GM20000 (cell line): ENCODE measurements around the gene PCDHB4.
"Not testable (repeated sequence)": the region's sequence is repeated elsewhere in the genome, so short reads cannot be mapped to it uniquely, and the experiment has no call there.

ENCODE experiments used
- DNase-seq: peaks from one replicate; pipeline ENCODE4 v3.0.0; 2012; ENCODE audit warnings: low spot score
- CTCF ChIP-seq: IDR thresholded peaks from 2 replicates; pipeline ENCODE4 v1.5.1; 2012; ENCODE audit warnings: mild to moderate bottlenecking, control low read depth; ENCODE audit errors: extremely low read depth, missing control alignments

Gene PCDHB4

DNA sequence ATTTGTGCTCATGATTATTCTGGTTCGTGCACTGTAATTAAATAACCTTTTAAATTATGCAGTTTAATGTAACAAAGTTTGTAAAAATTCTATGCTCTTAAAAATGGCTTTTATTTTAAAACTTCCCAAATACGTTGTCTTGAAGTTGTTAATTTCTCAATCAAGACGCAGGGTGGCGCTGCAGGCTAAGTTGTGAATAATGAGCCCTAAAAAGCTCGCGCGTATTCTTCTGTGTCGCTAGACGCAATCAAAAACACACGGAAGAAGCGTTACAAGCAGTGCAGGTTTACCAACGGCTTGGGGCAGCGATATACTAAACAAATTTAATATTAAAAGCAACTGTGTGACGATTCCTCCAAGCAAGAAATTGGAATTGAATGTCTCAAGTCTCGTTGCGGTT, at the start of gene PCDHB4:
TSS of gene PCDHB4 (plus strand) at position 256 of the 400 bp plus-strand sequence. CDS start 181 bp downstream, outside the sequence.
- DNase-seq: no peak
- TF ChIP-seq CTCF: no peak

GRCh38 chr5:141077826-141078225, 43.8 kb upstream of the PCDHB4 start:
- DNase-seq: no peak
- no peak for TF ChIP-seq CTCF

GRCh38 chr5:141082228-141082627, 39.4 kb upstream of the PCDHB4 start:
- TF ChIP-seq CTCF: no peak
- DNase-seq: no peak

DNA sequence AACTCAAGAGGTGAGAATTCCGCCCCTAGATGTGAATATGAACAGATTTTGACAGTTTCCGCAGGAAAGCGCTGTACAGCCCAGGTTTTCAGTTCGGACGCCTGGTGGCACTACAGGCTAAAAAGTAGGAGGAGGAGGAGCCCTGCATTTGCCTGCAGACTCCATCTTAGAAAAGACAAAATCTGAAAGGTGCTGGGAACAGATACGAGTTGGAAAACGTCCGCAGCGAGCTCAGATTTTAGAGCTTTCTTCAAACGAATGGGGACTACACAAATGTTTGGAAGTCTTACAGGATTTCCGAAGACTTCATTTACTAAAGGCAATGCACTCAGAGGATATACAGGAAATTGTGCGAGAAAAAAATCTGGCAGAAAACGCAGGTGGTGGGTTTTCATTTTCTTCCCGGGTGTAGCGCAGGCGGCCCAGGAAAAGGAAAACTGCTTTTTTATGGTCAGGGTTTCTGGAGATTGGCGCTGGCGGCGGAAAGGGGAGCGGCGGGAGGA, 37.1 kb upstream of the PCDHB4 start:
- TF ChIP-seq CTCF: no peak
- DNase-seq: no peak

DNA sequence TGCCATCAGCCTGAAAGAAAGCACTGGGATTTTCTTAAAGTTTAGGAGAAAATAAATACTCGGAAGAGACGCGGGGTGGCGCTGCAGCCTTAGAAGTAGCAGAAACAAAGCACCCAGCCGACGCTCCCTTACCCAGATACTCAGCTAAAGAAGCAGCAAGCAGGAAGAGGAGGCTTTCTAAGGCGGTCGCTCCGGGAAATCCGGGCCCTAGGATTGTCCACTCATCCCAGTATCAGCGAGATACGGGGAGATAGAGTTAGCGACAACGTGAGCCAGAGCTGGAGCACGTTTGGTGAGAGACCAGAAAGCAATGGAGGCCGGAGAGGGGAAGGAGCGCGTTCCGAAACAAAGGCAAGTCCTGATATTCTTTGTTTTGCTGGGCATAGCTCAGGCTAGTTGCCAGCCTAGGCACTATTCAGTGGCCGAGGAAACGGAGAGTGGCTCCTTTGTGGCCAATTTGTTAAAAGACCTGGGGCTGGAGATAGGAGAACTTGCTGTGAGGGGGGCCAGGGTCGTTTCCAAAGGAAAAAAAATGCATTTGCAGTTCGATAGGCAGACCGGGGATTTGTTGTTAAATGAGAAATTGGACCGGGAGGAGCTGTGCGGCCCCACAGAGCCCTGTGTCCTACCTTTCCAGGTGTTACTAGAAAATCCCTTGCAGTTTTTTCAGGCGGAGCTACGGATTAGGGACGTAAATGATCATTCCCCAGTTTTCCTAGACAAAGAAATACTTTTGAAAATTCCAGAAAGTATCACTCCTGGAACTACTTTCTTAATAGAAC, 26.9 kb upstream of the PCDHB4 start, which contains the start of gene PCDHB2:
TSS of gene PCDHB2 (plus strand) at position 135 of the 782 bp plus-strand sequence. CDS start at position 311, 176 bp downstream.
- TF ChIP-seq CTCF: no peak
- DNase-seq: no peak

DNA sequence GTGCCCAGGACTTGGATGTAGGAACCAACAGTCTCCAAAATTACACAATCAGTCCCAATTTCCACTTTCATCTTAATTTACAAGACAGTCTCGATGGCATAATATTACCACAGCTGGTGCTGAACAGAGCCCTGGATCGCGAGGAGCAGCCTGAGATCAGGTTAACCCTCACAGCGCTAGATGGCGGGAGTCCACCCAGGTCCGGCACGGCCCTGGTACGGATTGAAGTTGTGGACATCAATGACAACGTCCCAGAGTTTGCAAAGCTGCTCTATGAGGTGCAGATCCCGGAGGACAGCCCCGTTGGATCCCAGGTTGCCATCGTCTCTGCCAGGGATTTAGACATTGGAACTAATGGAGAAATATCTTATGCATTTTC, 26.4 kb upstream of the PCDHB4 start:
- DNase-seq: no peak
- TF ChIP-seq CTCF: no peak

DNA sequence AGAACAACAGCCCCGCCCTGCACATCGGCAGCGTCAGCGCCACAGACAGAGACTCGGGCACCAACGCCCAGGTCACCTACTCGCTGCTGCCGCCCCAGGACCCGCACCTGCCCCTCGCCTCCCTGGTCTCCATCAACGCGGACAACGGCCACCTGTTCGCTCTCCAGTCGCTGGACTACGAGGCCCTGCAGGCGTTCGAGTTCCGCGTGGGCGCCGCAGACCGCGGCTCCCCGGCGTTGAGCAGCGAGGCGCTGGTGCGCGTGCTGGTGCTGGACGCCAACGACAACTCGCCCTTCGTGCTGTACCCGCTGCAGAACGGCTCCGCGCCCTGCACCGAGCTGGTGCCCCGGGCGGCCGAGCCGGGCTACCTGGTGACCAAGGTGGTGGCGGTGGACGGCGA, 25.4 kb upstream of the PCDHB4 start:
- DNase-seq: not testable (repeated sequence)

DNA sequence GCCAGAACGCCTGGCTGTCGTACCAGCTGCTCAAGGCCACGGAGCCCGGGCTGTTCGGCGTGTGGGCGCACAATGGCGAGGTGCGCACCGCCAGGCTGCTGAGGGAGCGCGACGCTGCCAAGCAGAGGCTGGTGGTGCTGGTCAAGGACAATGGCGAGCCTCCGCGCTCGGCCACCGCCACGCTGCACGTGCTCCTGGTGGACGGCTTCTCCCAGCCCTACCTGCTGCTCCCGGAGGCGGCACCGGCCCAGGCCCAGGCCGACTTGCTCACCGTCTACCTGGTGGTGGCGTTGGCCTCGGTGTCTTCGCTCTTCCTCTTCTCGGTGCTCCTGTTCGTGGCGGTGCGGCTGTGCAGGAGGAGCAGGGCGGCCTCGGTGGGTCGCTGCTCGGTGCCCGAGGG, 25.0 kb upstream of the PCDHB4 start:
- not testable (repeated sequence) for DNase-seq
